Activated CD8-positive, alpha-beta memory T cell treated with anti-CD3 and anti-CD28 coated beads, Interleukin-2, amount 50 U/mL, for 4 hours (primary cell): ENCODE data around the gene RGS19.
A peak's percentile ranks its signal among the peaks of the same experiment; 100 is the strongest.
"Not testable (repeated sequence)": the region's sequence is repeated elsewhere in the genome, so short reads cannot be mapped to it uniquely, and the experiment has no call there.

ENCODE experiments used
- DNase-seq: peaks from one replicate; pipeline ENCODE4 v3.0.0-alpha.2; 2020

RGS19 gene

DNA sequence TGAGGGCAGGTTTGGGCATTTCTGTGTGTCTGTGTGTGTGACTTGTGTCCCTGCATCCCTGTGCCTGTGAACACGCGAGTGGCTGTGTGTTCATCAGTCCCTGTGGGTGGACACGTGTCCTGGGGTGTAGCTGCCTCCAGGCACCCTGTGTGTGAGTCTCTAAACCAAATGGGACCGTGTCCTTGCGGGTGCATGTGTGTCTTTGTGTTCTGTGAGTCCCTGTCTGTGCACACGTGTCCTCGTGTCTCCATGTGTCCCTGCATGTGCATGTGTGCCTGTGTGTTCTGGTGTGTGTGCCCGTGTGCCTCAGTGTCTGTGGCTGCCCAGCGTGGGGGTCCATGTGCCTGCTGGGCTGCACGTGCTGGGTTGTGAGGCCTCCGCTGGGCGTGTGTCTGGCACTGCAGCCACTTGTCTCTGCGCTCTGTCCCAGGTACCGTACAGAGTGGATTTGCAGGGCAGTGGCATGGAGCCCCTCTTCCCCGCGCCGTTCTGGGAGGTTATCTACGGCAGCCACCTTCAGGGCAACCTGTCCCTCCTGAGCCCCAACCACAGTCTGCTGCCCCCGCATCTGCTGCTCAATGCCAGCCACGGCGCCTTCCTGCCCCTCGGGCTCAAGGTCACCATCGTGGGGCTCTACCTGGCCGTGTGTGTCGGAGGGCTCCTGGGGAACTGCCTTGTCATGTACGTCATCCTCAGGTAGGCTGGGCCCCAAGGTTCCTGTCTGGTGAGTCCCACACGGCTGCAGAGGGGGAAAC lies 13.1 kb upstream of the RGS19 start:
- DNase-seq, result no peak

DNA sequence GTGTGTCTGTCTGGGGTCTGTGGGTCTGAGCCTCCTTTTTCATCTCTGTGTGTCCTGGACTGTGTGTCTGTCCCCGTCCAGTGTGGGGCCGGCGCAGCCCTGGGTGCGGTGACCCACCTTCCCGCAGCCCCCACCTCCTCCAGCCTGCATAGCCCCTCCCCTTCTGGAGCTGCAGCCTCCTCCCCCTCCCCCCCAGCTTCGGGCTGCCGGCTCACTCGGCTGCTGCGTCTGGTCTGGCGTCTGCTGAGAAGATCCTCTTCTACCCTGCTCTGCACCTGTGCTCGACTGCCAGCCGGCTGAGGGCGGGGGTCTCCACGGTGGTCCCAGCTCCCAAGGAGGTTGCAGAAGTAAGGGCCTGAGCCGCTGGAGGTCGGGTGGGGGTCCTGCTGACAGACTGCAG lies 12.5 kb upstream of the RGS19 start:
- no peak for DNase-seq

DNA sequence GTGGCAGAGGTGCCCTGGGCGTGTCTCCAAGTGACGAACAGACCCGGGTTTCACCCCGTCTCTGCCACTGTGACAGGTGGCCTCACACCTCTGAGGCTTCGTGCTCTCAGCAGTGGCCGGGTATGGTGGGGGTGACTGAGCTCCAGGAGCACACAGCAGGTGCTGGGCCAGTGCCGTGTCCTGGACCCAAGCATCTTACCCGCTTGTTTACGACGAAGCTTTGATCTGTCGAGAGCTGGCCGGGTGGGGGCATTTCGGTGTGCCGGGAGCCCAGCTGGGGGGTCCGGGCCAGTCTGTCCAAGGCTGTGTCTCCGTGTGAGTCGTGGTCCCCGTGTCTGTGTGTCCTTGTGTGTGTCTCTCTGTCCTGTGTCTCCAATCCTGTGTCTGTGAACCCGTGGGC lies 12.0 kb upstream of the RGS19 start:
- no peak for DNase-seq

DNA sequence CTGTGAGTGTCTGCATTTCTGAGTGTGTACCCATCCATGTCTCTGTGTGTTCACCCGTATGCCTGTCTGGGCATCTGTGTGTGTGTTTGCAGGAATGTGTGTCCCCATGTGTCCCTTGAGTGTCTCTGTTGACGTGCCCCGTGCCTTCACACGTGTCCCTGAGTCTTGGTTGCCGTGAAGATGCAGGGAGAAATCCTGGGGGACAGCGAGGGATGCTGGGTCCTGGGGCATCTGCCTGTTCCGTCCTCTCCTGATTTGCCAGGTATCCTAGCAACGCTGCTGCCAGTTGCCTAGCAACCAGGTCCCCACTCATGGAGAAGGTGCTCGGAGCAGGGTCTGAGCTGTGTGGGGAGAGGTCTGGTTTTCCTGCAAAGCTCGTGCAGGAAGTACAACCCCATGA lies 10.8 kb upstream of the RGS19 start:
- no peak for DNase-seq

DNA sequence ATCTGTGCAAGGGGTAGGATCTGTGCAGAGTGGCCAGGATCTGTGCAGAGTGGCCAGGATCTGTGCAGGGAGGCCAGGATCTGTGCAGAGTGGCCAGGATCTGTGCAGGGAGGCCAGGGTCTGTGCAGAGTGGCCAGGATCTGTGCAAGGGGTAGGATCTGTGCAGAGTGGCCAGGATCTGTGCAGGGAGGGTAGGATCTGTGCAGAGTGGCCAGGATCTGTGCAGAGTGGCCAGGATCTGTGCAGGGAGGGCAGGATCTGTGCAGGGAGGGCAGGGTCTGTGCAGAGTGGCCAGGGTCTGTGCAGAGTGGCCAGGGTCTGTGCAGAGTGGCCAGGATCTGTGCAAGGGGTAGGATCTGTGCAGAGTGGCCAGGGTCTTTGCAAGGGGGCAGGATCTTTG lies 9.3 kb upstream of the RGS19 start:
- not testable (repeated sequence) for DNase-seq

DNA sequence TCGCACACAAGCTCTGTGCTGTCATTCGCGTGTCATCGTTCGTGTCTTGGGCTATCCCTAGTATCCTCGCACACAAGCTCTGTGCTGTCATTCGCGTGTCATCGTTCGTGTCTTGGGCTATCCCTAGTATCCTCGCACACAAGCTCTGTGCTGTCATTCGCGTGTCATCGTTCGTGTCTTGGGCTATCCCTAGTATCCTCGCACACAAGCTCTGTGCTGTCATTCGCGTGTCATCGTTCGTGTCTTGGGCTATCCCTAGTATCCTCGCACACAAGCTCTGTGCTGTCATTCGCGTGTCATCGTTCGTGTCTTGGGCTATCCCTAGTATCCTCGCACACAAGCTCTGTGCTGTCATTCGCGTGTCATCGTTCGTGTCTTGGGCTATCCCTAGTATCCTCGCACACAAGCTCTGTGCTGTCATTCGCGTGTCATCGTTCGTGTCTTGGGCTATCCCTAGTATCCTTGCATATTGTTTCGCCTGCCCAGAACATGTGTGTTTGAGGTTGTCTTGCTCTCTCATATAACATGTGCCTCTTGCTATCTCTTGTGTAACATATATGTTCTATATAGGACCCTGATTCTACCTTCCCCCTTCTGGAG lies 8.0 kb upstream of the RGS19 start:
- not testable (repeated sequence) for DNase-seq

DNA sequence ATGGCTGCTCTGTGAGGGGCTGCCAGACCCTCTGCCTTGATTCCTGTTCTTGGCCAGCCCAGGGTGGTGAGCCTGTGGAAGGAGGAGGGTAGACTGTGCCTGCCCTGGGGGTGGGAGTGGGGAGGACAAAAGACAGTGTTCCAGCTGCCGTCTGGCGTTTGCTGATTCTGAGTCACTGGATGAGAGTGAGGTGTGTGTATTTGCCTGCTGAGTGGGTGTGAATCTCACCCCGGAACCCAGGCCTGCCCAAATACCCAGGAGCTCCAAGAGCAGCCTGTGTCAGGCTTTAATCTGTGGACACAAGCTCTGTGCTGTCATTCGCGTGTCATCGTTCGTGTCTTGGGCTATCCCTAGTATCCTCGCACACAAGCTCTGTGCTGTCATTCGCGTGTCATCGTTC lies 7.5 kb upstream of the RGS19 start:
- no peak for DNase-seq

DNA sequence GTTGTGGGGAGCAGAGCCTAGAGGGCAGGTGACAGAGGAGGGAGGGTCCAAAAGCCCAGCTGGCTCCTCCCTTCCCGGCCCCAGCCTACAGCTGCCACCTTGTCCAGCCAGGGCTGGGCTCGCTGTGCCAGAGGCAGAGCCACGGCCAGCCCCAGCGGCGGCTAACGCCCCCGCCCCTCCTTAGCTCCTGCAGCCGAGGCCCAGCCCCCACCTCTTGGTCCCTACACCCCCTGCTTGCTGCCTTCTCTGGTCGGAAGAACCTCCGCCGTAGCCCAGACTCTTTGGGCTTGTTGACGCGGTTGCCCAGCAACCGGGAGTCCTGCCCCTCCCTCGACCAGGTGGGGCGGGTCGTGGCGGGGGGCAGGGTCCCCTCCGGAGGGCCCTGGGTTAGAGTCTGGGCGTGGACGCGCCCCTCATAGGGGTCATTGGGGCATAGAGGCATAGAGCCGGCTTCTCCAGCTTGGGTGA lies 5.4 kb upstream of the RGS19 start:
- DNase-seq, result no peak

DNA sequence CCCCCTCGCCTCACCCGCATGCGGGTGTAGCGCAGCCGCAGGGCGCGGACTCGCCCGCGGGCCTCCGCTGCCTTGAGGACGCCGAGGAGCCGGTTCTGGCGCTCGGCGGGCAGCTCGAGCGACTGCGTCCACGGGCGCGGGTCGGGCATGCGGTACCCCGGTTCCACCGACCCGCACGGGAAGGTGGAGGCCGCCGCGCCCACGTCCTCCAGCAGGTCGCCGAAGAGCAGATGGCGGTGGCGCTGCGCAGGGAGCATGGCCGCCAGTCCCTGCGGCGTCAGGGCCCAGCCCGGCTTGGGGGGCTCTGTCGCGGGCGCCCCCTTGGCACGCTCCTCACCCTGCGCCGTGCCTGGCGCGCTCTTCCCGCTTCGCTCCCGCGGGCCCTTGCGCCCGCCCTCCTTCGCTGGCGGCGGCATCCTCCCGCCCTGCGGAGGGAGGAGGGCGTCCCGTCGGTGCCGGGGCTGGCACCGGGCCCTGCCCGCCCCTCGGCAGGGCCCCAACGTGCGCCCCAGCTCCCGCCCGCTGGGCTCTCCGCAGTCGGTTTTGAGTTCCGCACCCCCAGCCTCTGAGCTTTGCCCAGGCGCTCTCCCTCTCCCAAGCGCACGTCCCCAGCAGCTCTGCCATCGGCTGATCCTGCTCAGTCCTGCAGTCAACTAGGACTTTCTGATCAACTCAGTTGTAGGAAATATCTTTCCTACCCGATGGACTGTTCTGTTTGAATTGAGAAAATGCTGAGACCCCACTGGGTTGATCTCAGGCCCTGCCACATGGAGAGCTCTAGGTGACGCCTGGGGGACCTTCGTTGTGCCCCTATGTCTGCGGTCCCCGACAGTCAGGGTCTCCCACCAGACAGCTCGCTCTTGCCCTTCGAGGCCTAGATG lies 4.7 kb upstream of the RGS19 start, which contains the start of gene LKAAEAR1:
LKAAEAR1 (minus strand) TSS at position 595 of the 881 bp plus-strand sequence; CDS start at position 416, 179 bp downstream.
- no peak for DNase-seq

DNA sequence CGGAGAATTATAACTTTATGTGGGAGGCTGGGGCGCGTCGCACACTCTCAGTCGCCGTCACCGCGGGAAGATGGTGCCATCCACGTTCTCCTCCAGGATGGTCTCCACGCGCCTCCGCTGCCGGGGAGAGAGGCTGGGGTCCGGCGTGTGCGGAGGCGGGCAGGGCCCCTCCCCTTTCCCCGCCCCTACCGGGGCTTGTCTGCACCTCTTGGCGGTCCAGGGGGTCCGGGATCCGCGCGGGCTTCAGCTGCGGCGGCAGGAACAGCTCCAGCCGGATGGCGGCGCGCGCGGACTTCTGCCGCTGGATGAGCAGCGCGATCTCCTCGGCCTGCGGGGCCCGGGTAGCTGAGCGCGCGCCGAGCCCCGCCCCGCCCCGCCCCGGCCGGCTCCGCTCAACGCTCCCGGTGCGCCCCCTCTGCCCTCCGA lies 4.1 kb upstream of the RGS19 start:
- peak; percentile 71 for DNase-seq

DNA sequence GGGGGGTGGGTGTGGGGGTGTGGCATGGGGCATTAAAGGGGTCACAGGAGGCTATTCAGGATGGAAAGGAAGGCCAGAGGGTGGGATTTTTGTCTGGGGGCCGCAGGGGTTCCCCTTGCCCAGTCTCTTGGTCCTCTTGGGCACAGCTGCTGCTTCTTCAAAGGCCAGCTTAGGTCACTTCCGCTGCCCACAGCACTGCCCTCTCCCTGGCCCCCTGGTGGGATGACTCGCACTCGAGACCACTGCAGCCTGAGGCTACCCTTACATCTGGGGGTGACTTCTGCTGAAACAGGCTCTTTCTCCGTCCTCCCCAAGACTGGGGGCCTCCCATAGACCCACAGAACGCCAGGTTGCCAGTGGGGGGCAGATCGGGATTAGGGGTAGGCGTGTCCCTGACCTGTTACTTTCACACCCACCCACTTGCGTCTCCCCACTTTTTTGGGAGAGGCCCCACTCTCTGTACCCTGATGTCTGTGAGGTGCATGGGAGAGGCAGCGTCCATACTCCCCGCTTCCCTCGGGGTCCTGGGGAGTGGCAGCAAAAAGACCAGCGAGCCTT lies 3.6 kb upstream of the RGS19 start:
- no peak for DNase-seq

DNA sequence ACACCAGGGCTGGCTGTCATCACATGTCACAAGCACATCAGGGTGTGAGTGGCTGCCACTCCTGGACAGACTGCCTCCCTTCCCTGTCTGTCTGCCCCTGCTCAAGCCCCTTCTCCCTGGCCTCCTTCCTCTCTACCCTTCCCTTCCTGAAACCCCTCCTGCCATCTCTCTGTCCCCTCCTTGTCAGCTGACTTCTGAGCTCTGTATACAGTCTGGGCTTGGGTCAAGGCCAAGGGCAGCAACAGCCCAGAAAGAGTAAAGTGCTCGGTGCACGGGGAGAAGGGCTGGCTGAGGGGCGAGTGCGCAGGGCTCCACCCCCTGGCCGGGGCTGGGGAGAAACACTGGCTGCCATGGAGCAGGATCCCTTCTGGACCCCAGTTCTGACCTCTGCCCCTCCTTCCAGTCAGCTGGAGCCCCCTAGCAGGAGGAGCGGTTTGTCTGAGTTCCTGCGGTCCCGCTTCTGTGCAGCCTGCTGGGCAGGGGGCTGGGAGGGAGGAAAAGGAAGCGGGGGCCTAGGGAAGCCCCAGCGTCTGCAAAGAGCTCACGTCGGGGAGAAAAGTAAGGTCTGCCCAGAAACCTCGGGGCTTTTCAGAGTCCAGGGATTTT lies 2.9 kb upstream of the RGS19 start:
- no peak for DNase-seq

DNA sequence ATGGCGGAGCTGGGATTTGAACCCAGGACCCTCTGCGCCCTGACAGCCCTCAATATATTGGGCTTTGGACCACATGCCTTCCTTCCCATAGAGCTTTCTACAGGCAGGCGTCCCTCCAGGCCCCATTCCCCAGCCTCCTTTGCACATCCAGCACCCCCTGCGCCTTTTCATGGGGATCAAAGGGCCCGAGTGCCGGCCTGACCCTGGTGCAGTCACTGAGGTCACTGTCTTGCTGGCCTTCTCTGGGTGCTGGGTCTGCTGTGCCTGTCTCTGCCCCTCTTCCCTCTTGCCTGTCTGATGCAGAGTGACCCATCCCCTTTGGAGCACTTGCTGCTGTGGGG lies 2.3 kb upstream of the RGS19 start:
- no peak for DNase-seq

DNA sequence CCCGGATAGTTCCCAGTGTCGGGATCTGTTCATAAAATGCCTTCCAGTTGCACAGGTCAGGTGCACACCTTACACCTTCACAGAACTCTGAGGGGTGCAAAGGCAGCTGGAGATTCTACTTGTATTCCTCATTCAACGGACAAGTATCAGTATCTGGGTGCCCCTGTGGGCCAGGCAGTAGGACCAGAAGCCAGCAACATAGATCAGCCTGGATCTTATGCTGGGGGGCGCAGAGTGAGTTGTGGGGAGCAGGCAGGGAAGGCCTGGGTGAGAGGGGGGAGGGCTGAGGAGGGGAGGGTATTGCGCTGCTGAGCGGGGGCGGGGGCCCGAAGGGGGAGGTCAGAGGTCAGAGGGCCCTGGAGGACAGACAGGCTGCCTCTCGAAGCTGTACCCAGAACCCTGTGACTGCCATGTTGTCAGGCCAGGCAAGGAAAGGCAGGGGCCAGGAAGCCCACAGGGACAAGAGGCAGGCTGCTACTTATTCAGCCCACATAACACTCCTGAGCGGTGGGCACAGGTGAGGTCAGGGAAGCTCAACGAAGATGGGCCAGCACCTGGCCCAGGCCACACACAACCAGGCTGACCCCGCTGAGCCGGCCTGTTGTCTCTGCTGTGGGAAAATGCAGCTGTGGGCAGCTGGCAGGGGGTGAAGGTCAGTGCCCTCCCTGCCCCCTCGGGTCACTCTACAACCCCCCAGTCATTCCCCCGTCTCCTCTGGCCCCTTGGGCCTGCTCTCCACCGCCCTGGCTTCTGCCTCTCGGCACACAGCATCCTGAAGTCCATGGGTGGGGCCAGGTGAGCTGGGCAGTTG lies 1.7 kb upstream of the RGS19 start:
- DNase-seq, result no peak

DNA sequence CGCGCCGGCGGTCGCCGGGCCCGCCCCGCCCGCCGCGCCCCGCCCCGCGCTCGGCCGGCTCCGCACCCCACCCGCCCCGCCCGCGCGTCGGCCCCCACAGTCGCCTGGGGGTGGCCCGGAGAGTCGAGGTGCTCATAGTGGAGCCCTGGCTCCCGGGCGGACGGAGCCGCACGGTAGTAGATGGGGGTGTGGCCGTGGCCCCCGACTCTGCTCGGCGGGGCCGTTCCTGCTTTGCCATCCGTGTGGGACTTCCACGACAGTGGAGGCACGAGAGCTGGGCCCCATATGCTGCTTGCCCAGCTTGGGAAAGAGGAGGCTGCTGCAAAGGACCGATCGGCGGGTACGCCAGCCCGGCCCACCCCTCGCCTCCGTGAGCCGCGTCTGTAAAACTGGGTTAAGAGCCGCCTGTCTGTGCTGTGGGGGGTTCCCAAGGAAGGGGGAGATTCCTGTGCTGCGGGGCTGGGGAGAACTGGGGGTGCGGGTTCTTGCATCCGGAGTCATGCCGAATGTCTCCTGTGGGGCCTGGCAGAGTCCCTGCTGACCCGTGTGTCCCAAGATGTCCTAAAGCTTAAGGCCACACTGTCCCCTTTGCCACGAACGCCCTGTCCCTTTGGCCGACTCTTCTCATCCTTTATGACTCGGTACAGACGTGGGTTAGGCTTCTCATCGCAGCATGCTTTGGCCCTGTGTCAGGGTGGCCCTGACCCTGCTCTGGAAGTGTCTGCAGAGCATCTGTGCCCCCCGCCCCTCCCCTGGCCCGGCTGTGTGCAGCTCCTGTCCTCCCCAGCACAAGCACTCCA lies 895 bp upstream of the RGS19 start, which contains the start of gene OPRL1:
OPRL1 (plus strand) TSS at position 70 of the 800 bp plus-strand sequence. CDS start 12,639 bp downstream, outside the sequence.
- DNase-seq, result no peak

DNA sequence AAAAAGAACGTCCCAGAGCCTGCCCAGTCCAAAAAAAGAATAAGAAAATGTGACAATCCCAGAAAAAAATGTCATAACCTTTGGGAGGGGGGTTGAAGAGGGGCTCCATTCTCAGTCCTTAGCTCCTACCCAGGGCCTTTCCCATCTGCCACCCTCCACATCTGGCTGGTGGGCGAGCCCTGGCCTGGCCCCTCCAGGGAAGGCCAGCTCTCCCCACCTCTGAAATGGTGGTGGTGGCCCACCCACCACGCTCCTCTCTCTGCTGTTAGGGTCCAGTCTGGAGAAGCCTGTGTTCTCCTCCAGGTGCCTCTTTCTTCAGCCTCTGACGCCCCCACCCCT lies 415 bp downstream of the RGS19 start:
- DNase-seq, result no peak

DNA sequence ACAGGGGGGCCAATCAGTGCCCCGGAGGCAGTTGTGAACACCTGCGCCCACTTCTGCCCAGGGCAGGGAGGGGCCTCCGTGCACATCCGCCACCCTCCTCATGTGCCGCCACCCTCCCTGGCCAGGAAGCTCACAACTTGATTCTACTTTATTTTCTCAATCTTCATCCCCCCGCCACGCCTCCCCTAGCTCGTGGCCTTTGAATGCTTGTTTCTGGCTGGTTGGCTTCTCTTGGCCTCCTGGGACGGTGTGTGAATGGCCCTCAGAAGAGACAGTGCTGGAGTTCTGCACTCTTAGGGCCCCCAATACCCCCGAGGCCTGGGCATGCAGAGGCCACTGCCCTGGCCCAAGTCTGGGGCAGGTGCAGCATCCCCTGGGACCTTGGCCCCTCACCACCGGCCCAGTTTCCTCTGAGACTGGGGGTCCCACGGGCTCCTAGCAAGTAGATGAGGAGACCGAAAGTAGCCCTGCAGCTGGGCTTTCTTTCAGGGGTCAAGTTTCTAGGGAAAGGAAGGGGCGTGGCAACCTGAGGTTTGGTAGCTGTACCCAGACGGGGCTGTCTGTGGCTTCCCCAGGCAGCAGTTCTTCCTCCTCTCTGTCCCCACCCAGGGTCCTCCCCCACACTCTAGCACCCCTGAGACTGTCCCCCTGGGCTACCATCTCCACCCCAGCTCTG lies 1.3 kb downstream of the RGS19 start:
- peak; percentile 47 for DNase-seq

DNA sequence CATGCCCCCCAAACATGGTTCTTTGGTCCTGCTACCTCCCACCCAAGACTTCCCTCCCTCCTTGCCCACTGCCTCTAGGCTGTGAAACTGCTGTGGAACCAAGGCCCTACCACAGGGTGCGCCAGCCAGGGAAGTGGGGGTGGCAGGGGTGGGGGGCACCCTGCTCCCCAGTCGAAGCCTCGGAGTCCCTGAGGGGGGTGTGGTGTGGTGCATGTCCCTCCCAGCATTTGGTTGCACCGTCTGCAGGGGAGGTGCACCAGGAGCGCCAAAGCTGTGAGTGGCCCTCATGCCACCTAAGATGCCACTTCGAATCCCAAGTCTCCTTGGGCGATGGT lies 1.8 kb downstream of the RGS19 start:
- DNase-seq, result no peak

DNA sequence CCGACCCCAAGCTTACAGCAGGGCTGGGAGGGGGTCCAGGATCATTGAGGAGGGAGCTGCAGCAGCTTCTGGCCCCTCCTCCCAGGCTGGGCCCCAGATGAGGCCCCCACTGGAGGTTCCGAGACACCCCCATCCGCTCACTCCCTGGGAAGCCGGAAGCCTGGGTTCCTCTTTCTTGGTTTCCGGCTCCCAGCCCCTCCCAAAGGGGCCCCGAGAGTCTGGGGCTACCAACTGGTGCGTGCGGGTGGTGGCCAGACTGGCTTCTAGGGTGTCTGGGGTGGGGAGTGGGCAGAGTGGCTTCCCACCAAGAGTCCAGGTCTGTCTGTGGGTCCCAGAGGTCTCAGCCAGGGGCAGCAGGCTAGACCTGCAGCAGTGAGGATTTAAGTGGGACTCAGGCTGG lies 2.2 kb downstream of the RGS19 start:
- no peak for DNase-seq
